GM19043 (cell line): ENCODE data around the gene SRP9.

Experiments used
- ATAC-seq: cut with Tn5 transposase; IDR thresholded peaks from one replicate; pipeline ENCODE4 v1.9.1; 2021; ENCODE audit warnings: low read depth; ENCODE audit not compliant: unreplicated experiment

SRP9 gene, protein sequence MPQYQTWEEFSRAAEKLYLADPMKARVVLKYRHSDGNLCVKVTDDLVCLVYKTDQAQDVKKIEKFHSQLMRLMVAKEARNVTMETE

DNA sequence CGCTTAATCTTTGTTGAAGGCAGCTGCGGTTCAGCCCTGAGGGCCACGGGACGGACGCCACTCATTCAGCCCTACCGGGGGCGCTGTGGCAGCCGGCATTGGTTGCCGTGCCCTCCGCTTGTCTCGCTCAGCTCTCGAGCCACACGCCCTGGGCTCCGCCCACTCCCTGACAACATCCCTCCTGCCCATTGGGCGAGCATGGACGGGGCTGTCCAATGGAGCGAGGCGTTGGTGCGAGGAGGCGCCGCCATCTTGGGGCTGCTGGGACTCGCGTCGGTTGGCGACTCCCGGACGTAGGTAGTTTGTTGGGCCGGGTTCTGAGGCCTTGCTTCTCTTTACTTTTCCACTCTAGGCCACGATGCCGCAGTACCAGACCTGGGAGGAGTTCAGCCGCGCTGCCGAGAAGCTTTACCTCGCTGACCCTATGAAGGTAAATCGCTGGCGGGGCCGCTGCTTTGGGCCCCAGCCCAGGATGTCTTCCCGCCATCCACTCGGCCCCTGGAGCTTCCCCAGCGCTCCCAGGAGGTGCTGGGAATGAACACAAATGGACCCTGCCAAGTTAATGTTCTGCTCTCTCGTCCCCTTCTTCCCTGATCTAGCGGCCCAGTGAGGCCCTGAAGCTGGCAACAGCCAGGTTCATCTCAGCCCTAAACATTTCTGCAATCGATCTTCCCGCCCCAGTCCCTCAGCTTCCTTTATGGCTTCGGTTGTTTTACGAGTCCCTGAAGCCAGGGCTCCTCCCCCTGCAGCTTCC, at the start of gene SRP9:
Gene SRP9 (plus strand): TSS at position 244 of the 754 bp plus-strand sequence. CDS start 115 bp downstream, at position 359.
- ATAC-seq: peak; percentile 99

DNA sequence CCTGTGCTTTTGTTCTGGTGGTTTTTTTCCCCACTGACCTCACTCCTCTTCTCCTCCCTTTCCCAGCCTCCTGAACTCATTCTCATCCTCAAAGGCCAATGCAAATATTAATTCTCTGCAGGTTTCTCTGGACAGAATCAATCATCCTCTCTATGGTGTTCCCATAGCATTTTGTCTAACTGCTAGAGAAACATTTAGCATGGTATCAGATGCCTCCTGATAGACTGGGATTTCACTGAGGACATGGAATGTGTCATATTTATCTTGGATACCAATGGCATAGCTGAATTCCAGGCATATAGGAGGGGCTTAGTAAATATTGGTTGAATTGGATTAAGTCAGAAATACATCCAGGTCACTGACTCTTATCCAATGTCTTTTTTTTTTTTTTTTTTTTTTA, 46.1 kb upstream of the SRP9 start:
- no peak for ATAC-seq

DNA sequence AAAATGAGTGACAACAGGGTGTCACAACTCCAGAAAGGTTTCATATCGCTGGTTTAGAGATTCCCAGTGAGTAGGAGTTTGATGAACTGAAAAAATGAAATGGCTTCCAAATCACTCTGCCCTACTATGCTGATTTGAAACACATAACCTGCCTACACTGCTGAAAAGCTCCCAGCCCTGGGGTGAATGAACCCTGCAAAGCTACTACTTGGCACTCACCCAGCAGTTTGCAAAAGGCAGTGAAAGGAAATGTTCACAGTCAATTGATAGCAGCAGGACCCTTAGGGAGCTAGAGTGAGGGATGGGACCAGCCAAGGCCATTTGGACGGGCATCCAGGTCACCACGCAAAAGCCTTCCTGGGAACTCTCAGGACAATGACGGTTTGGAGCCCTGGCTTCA, 44.4 kb upstream of the SRP9 start:
- ATAC-seq: no peak

DNA sequence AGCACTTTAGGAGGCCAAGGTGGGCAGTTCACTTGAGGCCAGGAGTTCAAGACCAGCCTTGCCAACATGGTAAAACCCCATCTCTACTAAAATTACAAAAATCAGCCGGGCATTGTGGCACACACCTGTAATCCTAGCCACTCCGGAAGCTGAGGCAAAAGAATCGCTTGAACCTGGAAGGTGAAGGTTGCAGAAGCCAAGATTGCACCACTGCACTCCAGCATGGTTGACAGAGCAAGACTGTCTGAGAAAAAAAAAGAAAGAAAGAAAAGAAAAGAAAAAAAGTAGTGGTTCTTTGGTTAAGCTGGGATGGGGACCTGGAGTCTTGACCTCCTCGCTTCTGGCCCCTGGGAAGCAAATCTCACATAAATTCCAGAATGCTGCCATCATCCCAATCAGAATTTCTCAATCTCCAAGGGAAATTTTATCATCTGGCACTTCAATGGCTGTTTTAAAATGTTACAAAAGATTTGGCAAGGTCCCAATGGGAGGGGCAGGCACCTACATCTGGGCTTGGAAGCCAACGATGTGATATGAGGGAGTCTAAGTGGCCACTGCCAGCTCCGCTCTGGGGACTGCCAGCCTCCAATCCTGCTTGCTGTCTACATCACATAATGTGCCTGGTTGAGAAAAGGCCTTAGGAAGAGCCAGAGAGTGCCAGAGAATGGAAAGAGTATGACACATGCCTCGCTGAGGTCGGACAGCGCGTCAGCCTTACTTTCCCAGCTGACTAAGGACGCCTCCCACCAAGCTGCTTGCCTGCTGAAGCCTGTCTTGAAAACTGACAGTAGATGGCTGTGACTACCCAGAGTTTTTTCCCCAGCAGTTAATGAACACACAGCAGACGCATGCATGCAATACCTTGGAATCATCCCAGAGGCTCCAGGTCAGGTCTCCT, 42.1 kb upstream of the SRP9 start:
- ATAC-seq: no peak

DNA sequence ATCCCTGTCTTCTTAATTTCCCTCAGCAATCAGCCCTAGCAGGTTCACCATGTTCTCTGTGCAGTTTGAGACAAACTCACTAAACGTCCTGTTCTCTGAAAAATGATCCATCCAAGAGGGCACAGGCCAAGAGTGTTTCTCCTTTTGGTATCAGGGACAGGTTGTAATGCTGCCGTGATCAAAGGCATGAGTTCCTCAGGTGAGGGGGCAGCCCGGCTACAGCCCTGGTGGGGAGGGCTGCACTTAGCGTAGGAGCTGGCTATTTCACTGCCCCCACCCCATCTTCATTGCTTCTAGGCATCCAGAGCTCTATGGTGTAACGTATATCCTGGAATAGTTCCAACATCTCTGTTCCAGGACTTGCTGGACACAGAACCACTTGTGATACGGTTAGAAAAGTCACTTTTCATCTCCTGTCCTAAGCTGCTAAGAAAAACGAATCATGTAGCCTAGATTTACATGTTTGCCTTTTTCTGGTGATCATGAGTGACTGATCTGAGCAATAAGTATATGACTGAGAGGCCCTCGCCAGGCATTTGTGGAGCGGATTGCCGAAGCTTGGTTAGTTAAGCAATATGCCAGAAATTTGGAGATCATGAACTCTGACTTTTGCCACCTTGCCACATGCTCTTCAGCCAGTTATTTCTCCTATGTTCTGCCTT, 41.1 kb upstream of the SRP9 start:
- no peak for ATAC-seq

DNA sequence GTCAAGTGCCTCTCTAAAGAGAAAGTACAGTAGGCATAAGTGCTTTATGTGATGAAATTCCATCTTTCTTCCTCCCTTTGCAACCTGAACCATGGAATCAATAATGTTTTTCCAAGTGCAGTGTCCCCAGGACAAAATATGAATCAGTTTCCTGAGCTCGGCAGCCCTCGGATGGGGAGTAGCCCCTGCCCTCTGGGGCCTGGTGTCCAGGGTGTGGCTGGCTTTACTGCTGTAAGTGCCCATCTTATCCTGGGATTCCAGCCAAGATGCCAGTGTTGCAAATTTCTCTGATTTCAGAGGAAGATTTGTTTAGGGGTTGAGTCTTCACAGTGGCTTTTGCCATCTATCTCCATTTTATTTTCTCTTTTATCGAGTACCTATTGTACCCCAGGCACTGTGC, 40.5 kb upstream of the SRP9 start:
- ATAC-seq: no peak

DNA sequence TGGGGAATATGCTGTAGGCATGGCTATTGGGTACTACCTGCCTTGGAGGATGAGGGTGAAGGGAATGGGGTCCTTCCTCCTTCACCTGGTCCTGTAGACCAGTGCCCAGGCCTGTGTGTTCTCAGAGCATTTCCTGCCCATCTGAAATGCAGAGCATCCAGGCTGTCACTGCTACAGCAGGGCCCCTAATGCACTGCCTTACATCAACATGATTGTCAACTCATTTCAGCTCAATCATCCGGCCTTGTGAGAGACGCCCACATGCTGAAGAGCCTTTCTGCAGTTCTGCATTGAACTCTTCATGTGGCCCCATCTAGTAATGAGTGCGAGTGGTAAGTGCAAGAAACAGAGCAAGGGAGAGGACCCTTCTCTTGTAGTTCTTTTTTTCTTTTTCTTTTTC, 39.8 kb upstream of the SRP9 start:
- ATAC-seq: no peak

DNA sequence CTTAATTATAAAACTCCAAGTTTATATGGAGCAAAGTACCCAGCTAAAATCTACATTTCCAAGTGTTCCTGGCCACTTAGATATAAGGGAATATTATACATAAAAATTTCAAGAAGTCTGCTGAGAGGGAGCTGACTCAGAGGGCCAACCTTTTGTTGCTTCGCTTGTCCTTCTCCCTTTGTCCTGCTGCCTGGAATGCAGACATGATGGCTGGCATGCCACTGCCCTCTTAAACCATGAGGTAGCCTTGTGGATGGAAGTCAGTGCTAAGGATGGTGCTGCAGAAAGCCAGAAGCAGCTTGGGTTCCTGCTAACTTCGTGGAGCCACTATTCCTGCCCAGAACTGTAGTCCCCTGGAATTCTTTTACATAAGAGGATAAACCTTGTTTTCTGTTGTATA, 38.9 kb upstream of the SRP9 start:
- no peak for ATAC-seq

DNA sequence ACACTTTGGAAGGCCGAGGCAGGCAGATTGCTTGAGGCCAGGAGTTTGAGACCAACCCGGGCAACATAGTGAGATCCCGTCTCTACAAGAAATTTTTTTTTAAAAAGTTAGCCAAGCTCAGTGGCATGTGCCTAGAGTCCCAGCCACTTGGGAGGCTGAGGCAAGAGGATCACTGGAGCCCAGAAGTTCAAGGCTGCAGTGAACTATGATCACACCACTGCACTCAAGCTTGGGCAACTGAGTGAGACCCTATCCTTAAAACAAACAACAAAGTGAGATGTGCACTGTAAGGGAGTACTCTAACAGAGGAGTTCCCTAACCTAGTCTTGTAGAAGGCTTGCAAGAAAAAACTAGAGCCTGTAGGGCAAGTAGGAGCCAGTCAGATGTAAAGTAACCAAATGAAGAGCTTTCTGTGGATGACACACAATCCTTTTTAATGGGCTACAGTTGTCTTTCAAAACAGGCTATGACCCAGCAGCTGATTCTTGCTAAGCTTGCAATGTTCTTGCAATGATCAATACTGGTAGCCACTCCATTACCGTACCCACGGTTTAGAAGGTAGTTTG, 38.0 kb upstream of the SRP9 start:
- no peak for ATAC-seq

DNA sequence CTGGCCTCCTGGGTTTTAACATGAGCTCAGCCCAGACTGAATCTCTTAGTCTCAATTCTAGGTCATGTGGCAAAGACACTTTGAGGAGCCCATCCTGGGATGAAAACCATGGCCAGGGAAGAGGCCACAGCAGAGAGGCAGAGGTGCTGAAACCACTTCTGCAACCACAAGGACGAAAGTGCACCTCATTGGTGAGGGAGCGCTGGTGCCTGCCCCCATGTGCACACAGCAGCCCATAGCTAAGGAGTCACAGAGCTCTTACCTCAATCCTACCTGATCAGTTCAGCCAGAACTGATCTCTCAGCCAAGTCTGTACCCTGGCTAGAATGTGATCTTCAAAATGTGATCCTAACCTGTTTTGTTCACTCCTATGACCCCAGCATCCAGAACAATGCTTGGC, 32.9 kb upstream of the SRP9 start:
- ATAC-seq: no peak

DNA sequence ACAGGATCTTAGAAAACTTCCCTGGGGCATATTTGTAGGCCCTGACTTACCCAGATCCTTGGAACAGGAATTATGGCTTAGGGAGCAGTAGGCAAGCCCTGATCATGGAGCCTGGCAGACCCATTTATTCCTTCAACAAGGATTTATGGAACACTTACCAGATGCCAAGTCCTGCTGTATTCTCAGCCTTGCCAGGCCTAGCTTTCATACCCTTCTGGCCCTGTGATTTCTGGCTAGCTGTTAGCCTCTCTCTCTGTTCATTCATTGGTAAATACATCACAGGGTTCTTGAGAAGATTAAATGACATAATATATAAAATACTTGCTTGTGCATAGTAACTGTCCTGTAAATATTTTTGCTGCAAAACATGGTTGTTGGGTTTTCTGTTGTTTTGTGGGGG, 32.4 kb upstream of the SRP9 start:
- ATAC-seq: no peak

DNA sequence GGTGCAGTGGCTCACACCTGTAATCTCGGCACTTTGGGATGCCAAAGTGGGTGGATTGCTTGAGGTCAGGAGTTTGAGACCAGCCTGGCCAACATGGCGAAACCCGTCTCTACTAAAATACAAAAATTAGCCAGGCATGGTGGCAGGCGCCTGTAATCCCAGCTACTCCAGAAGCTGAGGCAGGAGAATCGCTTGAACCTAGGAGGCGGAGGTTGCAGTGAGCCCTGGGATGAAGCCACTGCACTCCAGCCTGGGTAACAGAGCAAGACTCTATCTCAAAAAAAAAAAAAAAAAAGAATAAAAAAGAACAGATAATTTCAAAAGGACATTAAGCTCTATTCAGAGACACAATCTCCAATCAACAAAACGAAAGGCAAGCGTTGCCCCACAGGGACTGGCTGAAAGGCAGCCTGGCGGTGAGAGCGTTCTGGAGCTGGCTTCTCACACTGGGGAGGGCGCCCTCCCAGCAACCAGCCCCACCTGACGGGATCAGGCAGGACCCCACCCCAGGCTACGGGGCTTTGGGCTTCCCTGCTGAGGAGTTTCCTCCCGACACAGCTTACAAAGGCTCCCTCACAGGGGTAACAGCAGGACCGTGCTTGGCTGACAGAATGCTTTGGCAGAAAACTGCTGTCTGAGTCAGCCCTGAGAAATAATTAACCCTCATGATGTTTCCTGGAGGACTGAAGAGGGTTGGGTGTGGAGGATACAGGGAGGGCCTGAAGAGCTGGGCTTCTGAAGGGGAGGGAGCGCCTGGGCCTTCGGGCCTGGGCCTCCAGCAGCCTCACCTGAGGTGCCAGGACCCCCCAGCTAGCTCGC, 31.1 kb upstream of the SRP9 start:
- ATAC-seq: no peak

DNA sequence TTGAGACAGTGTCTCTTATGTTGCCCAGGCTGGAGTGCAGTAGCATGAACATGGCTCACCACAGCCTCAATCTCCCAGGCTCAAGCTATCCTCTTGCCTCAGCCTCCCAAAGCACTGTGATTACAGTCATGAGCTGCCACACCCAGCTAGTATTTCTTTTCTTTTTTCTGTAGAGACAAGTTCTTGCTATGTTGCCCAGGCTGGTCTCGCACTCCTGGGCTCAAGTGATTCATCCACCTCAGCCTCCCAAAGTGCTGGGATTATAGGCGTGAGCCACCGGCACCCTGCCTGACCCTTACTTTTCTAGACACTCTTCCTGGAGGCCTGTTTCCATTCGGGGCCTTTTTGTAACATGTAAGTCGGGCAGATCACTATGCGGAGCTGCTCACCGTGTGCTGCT, 30.1 kb upstream of the SRP9 start:
- ATAC-seq: no peak

DNA sequence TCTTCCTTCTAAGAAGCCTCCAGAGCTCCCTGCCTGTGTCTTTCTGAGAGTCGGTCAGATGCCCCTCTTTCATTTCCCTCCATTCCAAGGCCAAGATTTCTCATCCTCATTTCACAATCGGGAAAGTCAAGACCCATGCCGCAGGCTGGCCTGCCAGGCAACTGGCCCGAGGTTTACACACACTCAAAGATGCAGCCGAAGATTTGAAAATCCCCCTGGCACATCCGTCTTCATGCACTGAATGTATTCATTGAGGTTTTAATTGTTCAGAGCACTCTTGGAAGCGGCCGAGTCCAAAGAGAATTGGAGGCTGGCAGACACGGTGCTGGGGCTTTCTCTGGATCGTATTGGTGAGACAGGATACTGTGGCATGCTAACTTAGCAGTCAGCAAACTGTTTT, 29.1 kb upstream of the SRP9 start:
- ATAC-seq: no peak

DNA sequence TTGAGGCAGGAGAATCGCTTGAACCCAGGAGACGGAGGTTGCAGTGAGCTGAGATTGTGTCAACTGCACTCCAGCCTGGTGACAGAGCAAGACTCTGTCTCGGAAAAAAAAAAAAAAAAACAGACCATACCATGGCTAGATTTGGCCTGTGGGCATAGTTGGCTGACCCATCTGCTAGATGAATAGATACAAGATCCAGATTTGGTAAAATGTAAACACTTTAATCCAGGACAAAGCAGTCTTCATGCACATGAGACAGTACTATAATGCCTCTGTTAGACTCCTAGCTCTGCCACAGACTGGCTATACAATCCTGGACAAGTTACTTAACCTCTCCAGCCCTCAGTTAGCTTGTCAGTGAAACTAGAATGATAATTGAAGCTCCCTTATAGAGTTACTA, 27.9 kb upstream of the SRP9 start:
- no peak for ATAC-seq

DNA sequence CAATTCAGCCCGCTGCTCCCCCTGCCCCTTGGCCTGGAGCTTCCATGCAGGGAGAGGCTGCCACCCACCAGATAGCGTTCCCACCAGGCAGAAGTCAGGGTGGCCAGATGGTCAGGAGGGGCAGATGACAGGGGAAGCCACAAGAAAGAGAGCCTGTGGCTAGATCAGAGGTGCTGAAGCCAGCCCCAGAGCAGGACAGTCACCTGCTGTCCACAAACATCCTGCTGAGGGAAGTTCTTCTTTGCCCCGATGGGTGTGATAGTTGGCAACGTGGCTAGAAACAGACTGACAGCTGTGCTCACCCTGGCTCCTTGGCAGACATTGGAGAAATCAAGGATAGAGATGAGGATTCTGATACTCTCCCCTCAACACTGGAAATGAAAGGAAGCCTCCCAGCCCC, 27.2 kb upstream of the SRP9 start:
- ATAC-seq: no peak

DNA sequence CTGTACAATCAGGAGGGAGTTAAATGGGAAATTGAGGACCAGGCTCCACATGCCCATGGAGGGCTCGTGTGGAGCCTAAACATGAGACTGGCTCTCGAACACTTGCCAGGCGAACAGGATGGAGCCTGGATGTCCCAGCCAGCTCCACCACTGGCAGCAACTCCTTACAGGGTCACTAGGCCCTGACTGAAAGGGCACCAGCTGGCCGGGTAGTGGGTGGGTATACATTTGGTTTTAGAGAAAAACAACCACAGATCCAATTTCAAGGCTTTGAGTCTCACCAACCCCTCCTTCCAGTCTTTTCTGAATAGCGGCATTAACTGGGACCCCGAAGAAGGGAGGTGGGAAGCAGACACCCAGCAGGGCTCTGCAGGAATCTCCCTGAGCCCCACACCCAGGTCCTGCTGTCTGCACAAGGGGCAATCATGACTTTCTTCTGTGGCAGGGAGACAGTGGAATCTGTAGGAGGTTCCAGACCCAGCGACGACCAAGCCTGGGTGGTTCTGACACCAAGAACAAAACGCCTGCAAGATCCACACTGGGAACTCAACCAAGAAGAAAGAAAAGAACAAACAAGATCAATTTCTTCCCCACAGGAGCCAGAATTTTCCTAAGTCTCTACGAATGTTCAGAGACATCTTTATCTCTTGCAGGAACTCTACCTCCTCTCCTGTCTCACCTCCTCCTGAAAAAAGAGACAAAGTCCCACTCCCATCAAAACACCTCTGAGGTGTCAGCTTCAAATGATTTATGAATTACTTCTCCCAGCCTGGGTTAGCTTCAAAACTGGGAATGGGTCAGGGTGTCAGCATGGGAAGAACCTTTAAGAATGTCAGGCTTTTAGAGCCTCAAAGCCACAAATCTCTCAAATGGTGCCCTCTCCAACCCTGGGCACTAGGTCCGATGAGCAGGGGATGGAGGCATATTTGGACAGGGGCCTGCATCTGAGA, 26.5 kb upstream of the SRP9 start:
- ATAC-seq: no peak

DNA sequence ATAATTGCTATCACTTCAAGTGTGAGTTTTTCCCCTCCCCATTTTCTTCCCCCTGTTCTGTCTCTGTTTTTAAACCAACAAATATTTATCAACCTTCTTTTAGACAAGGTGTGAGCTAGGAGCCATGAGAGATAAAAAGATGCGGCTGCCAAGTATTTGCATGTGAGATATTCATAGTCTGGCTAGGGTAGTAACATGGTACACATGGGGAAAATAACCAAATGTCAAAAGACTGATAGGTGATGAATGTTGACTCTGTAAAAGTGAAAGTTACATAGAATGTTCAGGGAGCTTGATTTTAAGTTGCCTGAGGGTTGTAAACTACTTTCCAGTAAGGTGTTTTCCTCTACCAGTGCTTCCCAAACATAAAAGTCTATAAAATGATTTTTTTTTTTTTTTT, 25.4 kb upstream of the SRP9 start:
- ATAC-seq: no peak
